BJ (cell line): ENCODE measurements around the gene EEF2. TPM values are rescaled to one million over a fixed set of nuclear protein-coding genes. Genes with fewer than 3 reads are reported as not detected.
"Not testable (repeated sequence)": the region's sequence is repeated elsewhere in the genome, so short reads cannot be mapped to it uniquely, and the experiment has no call there.

ENCODE experiments used
- CTCF ChIA-PET: fragments of 350-600 bp; formaldehyde crosslinking; extraction: SDS; loops from one replicate; lab custom pipeline; 2021; ENCODE audit warnings: antibody characterized with exemption, inconsistent platforms; lab: Yijun Ruan, JAX
- POLR2A ChIA-PET: fragments of 300-600 bp; sonication (Branson Sonifier 250); formaldehyde crosslinking; extraction: SDS; loops from one replicate; lab custom pipeline; 2021; ENCODE audit warnings: antibody characterized with exemption; lab: Charles Lee
- DNase-seq: peaks from one replicate; pipeline ENCODE4 v3.0.0-alpha.2; 2011; ENCODE audit warnings: low read depth
- H3K27me3 ChIP-seq: 2 replicates; pipeline ENCODE4 v1.6.0; 2011; ENCODE audit warnings: low read length; ENCODE audit not compliant: control insufficient read depth, insufficient read depth
- H3K36me3 ChIP-seq: 2 replicates; pipeline ENCODE4 v1.5.1; 2011; ENCODE audit warnings: low read length; ENCODE audit not compliant: control insufficient read depth, insufficient read depth
- H3K4me3 ChIP-seq: 2 replicates; pipeline ENCODE4 v1.5.1; 2011; ENCODE audit warnings: low read depth, mild to moderate bottlenecking, control low read depth, low read length
- polyA plus RNA-seq: library from polyadenylated mRNA; depleted of rRNA; stranded (reverse); fragments of >200 nt; gene quantifications from 2 replicates; pipeline ENCODE4 v1.2.3, GENCODE V29; 2011
- TF ChIP-seq, protein P1 (sequence below): IDR thresholded peaks from 2 replicates; pipeline ENCODE4 v1.5.1; 2011; ENCODE audit warnings: low read depth, mild to moderate bottlenecking, control low read depth, inconsistent platforms, low read length, moderate library complexity; ENCODE audit not compliant: insufficient read depth

EEF2 gene
- polyA plus RNA-seq, 1 experiment: 2,469 TPM

DNA sequence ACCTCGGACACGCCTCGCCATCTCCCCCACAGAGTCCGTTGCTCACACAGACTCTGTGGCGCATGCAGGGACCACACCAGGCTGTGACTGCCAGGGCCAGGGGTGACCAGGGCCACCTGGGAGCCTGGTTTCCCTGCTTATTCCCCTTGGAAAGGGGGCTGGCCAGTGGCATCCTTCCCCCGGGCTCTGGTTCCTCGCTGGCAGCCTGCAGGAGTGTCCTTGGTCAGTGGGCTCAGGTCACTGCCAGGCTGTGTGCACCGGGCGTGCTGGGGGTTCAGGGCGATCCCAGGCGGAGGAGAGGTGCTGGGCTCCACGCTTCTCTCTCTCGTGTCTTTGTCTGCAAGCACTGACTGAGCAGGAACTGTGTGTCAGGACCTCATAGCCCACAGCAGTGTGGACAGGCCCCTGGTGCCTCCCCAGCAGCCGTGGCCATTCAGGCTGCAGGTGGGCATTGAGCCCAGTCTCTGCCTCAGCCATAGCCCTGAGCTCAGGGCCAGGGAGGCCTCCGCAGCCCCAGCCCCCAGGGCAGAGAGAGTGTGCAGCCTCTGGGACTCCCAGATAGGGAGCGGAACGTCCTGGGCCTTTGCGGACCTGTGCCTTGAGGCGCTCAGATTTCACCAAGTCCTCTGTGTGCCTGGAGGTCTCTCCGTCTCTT, 28.8 kb upstream of the EEF2 start:
- DNase-seq: no peak
- ChIA-PET CTCF (no interaction called here), POLR2A (no interaction called here)
- TF ChIP-seq, protein P1, sequence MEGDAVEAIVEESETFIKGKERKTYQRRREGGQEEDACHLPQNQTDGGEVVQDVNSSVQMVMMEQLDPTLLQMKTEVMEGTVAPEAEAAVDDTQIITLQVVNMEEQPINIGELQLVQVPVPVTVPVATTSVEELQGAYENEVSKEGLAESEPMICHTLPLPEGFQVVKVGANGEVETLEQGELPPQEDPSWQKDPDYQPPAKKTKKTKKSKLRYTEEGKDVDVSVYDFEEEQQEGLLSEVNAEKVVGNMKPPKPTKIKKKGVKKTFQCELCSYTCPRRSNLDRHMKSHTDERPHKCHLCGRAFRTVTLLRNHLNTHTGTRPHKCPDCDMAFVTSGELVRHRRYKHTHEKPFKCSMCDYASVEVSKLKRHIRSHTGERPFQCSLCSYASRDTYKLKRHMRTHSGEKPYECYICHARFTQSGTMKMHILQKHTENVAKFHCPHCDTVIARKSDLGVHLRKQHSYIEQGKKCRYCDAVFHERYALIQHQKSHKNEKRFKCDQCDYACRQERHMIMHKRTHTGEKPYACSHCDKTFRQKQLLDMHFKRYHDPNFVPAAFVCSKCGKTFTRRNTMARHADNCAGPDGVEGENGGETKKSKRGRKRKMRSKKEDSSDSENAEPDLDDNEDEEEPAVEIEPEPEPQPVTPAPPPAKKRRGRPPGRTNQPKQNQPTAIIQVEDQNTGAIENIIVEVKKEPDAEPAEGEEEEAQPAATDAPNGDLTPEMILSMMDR: no peak
- H3K27me3 ChIP-seq: no peaks in the 10 kb centered on the region
- peaks cover 16% of the 10 kb centered on the region for H3K36me3 ChIP-seq
- no peak overlapping the region for H3K4me3 ChIP-seq

GRCh38 chr19:4012975-4013634, 27.8 kb upstream of the EEF2 start:
- DNase-seq: no peak
- ChIA-PET CTCF (no interaction called here), POLR2A (no interaction called here)
- Histone ChIP-seq H3K36me3 (peaks cover 16% of the 10 kb centered on the region), H3K4me3 (no peak overlapping the region), H3K27me3 (no peaks in the 10 kb centered on the region)
- TF ChIP-seq, protein P1: no peak

DNA sequence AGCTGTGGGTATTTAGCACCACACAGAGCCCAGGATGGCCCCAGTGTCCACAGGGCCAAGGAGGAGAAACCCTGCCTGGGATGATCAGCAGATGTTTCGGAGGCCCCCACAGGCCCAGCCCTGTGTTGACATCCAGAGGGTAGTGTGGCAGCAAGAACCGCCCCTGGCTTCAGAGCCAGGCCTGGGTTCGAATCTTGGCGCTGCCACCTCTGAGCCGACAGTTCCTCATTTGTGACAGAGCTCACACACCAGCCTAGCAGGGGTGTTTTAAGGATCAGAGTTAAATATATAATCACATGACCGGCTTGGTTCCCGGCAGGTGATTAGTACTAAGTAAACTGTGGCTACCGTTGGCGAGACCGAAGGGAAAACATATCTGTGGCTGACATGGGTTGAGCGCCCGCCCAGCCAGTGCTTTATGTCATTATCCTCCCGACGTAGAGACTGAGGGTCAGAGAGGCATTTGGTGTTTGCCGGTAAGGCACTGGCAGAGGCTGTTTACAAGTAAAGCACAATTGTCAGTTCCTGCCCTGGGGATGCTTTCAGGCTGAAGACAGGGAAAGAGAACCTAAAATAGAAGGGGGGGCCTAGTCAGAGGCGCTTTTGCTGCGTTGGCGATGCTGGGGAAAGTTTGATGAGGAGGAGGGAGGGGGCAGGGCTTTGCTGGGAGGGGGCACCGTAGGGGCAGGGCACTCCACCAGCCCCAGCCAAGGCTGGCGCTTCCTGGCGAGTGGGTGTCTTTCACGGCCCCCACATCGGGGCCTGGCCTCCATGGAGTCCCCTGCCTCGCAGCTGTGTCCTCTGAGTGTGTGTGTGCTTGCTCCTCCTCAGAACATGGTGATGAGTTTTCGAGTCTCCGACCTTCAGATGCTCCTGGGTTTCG, 27.1 kb upstream of the EEF2 start:
- Histone ChIP-seq H3K27me3 (no peaks in the 10 kb centered on the region), H3K36me3 (peaks cover 16% of the 10 kb centered on the region), H3K4me3 (no peak overlapping the region)
- ChIA-PET POLR2A (no interaction called here), CTCF (no interaction called here)
- no peak for DNase-seq
- TF ChIP-seq, protein P1: no peak

DNA sequence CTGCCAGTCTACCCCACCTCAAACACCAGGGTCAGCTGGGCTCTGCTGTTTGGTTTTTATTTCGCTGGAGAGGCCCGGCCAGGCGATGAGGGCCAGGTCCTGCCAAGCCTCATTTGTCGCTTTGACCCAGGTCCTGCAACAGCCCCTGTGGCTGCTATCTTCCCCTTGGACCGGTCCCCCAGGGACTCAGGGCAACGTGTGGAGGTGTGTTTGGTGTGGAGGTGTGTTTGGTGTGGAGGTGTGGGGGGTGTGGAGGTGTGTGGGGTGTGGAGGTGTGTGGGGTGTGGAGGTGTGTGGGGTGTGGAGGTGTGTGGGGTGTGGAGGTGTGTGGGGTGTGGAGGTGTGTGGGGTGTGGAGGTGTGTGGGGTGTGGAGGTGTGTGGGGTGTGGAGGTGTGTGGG, 26.2 kb upstream of the EEF2 start:
- H3K4me3 ChIP-seq, POLR2A ChIA-PET, DNase-seq, CTCF ChIA-PET, H3K27me3 ChIP-seq: not testable (repeated sequence)
- peaks cover 13% of the 10 kb centered on the region for H3K36me3 ChIP-seq

DNA sequence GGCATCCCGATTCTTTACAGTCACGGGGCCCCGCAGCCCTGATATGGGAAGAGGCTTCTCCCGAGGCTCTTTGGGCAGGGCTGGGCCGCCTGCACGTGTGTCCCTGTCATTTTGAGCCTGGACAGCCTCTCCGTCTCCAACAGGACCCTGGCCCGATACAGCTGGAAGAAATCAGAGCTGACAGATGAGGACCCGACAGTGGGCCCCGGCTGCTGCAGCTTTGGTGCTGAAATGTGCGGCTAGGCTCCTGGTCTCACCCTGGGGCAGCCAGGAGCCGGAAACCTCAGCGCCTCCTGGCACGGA, 25.5 kb upstream of the EEF2 start:
- Histone ChIP-seq H3K27me3 (no peaks in the 10 kb centered on the region), H3K4me3 (no peak overlapping the region), H3K36me3 (peaks cover 13% of the 10 kb centered on the region)
- ChIA-PET POLR2A (no interaction called here), CTCF (no interaction called here)
- TF ChIP-seq, protein P1: no peak
- DNase-seq: no peak
